Adrenal gland (tissue), 5 donors: Measurements from ENCODE around the gene ZNF571.

Experiments
- CTCF ChIP-seq, 6 experiments: fragments of 450-650 bp in 4 of 6; fragments of 200-600 bp in 2 of 6; sonication (generic) in 1 of 6; IDR thresholded peaks; 1 replicate in 5 of 6; 2 replicates in 1 of 6; pipeline versions ENCODE4 v1.5.1 to v1.8.0; 2016 to 2021; ENCODE audit warnings: antibody characterized with exemption in 6 of 6, mild to moderate bottlenecking in 2 of 6, moderate library complexity in 1 of 6
- POLR2A ChIP-seq, 2 donors: fragments of 450-650 bp; IDR thresholded peaks; one replicate each; pipeline ENCODE4 v1.6.1; 2017; ENCODE audit warnings: antibody characterized with exemption in 2 of 2, mild to moderate bottlenecking in 2 of 2, moderate library complexity in 1 of 2
- donor health status: DM: no; HTN: no; CAD: no.

GRCh38 chr19:37572203-37572602 lies 22.4 kb downstream of the ZNF571 start:
- TF ChIP-seq CTCF (IDR thresholded peaks at IDR 0.05), result no peak
- no peak for TF ChIP-seq POLR2A (IDR thresholded peaks at IDR 0.05)
